Neural cell (in vitro differentiated cells): ENCODE data around the gene ARID3B. TPM values are rescaled to one million over a fixed set of nuclear protein-coding genes. Genes with fewer than 3 reads are reported as not detected.

Experiments used
- H2AFZ ChIP-seq: fragments of 200-600, 300-800 bp; sonication (generic), shearing (Covaris generic); 2 replicates; pipeline ENCODE4 v1.6.0; 2014; ENCODE audit warnings: low read depth, mild to moderate bottlenecking, antibody characterized with exemption, low read length, moderate library complexity
- H3F3A ChIP-seq: fragments of 200-600 bp; shearing (Covaris generic); 2 replicates; pipeline ENCODE4 v1.6.1; 2016; ENCODE audit warnings: mild to moderate bottlenecking, moderate library complexity, mixed read lengths, antibody characterized with exemption, low read length; ENCODE audit not compliant: insufficient read depth, poor library complexity, severe bottlenecking
- H3K27ac ChIP-seq: fragments of 200-600, 300-800 bp; sonication (generic), shearing (Covaris generic); 2 replicates; pipeline ENCODE4 v1.5.1; 2014; ENCODE audit warnings: mild to moderate bottlenecking, low read length, moderate library complexity
- H3K27me3 ChIP-seq: fragments of 300-800, 200-600 bp; sonication (generic), shearing (Covaris generic); 2 replicates; pipeline ENCODE4 v1.6.0; 2014; ENCODE audit warnings: mild to moderate bottlenecking, low read depth, low read length, moderate library complexity; ENCODE audit not compliant: insufficient read depth
- H3K36me3 ChIP-seq: fragments of 300-800, 200-600 bp; sonication (generic), shearing (Covaris generic); 2 replicates; pipeline ENCODE4 v1.5.1; 2014; ENCODE audit warnings: mild to moderate bottlenecking, antibody characterized with exemption, low read length, moderate library complexity; ENCODE audit not compliant: insufficient read depth
- H3K4me2 ChIP-seq: fragments of 300-800, 200-600 bp; sonication (generic), shearing (Covaris generic); 2 replicates; pipeline ENCODE4 v1.6.0; 2014; ENCODE audit warnings: mild to moderate bottlenecking, low read length
- H3K4me3 ChIP-seq: fragments of 300-800, 200-600 bp; sonication (generic), shearing (Covaris generic); 2 replicates; pipeline ENCODE4 v1.5.1; 2014; ENCODE audit warnings: mild to moderate bottlenecking, low read length, moderate library complexity
- H3K79me2 ChIP-seq: fragments of 200-600 bp; shearing (Covaris generic); replicated peaks from 2 replicates; pipeline ENCODE4 v1.6.0; 2014; ENCODE audit warnings: mild to moderate bottlenecking, low read length, moderate library complexity; ENCODE audit not compliant: insufficient read depth
- H3K9ac ChIP-seq: fragments of 300-800, 200-600 bp; sonication (generic), shearing (Covaris generic); 2 replicates; pipeline ENCODE4 v1.6.1; 2016; ENCODE audit warnings: mild to moderate bottlenecking, low read length, mixed read lengths
- H3K9me2 ChIP-seq: fragments of 200-600 bp; shearing (Covaris generic); 2 replicates; pipeline ENCODE4 v1.6.1; 2016; ENCODE audit warnings: mild to moderate bottlenecking, low read length, mixed read lengths; ENCODE audit not compliant: insufficient read depth
- H3K9me3 ChIP-seq: fragments of 200-600, 300-800 bp; sonication (generic), shearing (Covaris generic); 2 replicates; pipeline ENCODE4 v1.6.1; 2016; ENCODE audit warnings: mild to moderate bottlenecking, mixed run types, low read length, moderate library complexity, mixed read lengths
- H4K20me1 ChIP-seq: fragments of 200-600 bp; shearing (Covaris generic); 2 replicates; pipeline ENCODE4 v1.6.1; 2016; ENCODE audit warnings: mild to moderate bottlenecking, mixed run types; ENCODE audit not compliant: insufficient read depth
- EP300 ChIP-seq: fragments of 450-650 bp; conservative IDR thresholded peaks from 2 replicates; pipeline ENCODE4 v1.6.1; 2014; ENCODE audit warnings: antibody characterized with exemption, mild to moderate bottlenecking, moderate library complexity; ENCODE audit not compliant: poor library complexity, severe bottlenecking
- EZH2 ChIP-seq: fragments of 200-600, 300-800 bp; shearing (Covaris generic), sonication (generic); IDR thresholded peaks from 2 replicates; pipeline ENCODE4 v1.6.1; 2014; ENCODE audit warnings: antibody characterized with exemption, low read length, borderline replicate concordance, mild to moderate bottlenecking; ENCODE audit not compliant: insufficient read depth, poor library complexity, severe bottlenecking
- MXI1 ChIP-seq: fragments of 450-650 bp; conservative IDR thresholded peaks from 2 replicates; pipeline ENCODE4 v1.6.1; 2014; ENCODE audit warnings: antibody characterized with exemption, mild to moderate bottlenecking; ENCODE audit not compliant: poor library complexity, severe bottlenecking
- POLR2AphosphoS5 ChIP-seq: IDR thresholded peaks from 2 replicates; pipeline ENCODE4 v1.6.1; 2012
- RAD21 ChIP-seq: fragments of 450-650 bp; conservative IDR thresholded peaks from 2 replicates; pipeline ENCODE4 v1.6.1; 2014; ENCODE audit warnings: antibody characterized with exemption, mild to moderate bottlenecking, moderate library complexity
- SMC3 ChIP-seq: fragments of 450-650 bp; conservative IDR thresholded peaks from 2 replicates; pipeline ENCODE4 v1.6.1; 2014; ENCODE audit warnings: antibody characterized with exemption, mild to moderate bottlenecking, moderate library complexity; ENCODE audit not compliant: poor library complexity
- TAF1 ChIP-seq: IDR thresholded peaks from 2 replicates; pipeline ENCODE4 v1.6.1; 2012; ENCODE audit warnings: low read depth
- polyA plus RNA-seq: library from polyadenylated mRNA; depleted of rRNA; stranded (reverse); fragments of >200 nt; gene quantifications from 2 replicates; pipeline ENCODE4 v1.2.3, GENCODE V29; 2014
- TF ChIP-seq, protein P1 (sequence below): fragments of 450-650 bp; IDR thresholded peaks from 2 replicates; pipeline ENCODE4 v1.5.1; 2014; ENCODE audit warnings: antibody characterized with exemption, mild to moderate bottlenecking, moderate library complexity; ENCODE audit not compliant: poor library complexity, severe bottlenecking
- TF ChIP-seq, protein P2 (sequence below): IDR thresholded peaks from 2 replicates; pipeline ENCODE4 v1.6.1; 2012; ENCODE audit warnings: borderline replicate concordance

Gene ARID3B
- polyA plus RNA-seq, 1 donor from 2014 or later = 11.2 TPM

DNA sequence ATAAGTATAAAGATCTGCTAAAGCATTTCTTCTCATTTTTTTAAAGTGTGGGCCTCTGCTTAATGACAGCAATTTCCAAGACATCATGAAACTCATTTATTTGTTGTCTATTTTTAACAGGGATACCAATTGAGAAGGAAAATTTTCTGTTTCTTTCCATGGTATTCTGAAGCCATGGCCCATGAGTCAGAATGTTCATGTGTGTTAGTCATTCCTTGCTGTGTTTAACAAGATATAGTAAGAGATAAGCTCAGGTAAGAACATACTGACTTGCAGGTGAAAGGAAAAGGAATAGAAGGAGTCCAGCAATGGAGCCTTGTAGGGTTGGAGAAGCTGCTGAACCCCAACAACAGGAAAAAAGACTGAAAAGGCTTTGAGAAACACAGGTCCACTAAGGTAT lies 17.0 kb upstream of the ARID3B start:
- no peaks in the 10 kb centered on the region for H3K36me3 ChIP-seq
- no peaks in the 10 kb centered on the region for H3F3A ChIP-seq
- no peaks in the 10 kb centered on the region for H3K9me3 ChIP-seq
- no peak overlapping the region for H2AFZ ChIP-seq
- no peak overlapping the region for H3K4me3 ChIP-seq
- H4K20me1 ChIP-seq = no peaks in the 10 kb centered on the region
- H3K27ac ChIP-seq = no peak overlapping the region
- H3K4me2 ChIP-seq = no peak overlapping the region
- no peak for TF ChIP-seq POLR2AphosphoS5
- no peak for TF ChIP-seq MXI1
- TF ChIP-seq EZH2 = no peak
- TF ChIP-seq SMC3 = no peak
- TF ChIP-seq, protein P1, sequence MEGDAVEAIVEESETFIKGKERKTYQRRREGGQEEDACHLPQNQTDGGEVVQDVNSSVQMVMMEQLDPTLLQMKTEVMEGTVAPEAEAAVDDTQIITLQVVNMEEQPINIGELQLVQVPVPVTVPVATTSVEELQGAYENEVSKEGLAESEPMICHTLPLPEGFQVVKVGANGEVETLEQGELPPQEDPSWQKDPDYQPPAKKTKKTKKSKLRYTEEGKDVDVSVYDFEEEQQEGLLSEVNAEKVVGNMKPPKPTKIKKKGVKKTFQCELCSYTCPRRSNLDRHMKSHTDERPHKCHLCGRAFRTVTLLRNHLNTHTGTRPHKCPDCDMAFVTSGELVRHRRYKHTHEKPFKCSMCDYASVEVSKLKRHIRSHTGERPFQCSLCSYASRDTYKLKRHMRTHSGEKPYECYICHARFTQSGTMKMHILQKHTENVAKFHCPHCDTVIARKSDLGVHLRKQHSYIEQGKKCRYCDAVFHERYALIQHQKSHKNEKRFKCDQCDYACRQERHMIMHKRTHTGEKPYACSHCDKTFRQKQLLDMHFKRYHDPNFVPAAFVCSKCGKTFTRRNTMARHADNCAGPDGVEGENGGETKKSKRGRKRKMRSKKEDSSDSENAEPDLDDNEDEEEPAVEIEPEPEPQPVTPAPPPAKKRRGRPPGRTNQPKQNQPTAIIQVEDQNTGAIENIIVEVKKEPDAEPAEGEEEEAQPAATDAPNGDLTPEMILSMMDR = no peak
- no peak for TF ChIP-seq EP300
- no peak for TF ChIP-seq RAD21
- no peak for TF ChIP-seq TAF1
- TF ChIP-seq, protein P2, sequence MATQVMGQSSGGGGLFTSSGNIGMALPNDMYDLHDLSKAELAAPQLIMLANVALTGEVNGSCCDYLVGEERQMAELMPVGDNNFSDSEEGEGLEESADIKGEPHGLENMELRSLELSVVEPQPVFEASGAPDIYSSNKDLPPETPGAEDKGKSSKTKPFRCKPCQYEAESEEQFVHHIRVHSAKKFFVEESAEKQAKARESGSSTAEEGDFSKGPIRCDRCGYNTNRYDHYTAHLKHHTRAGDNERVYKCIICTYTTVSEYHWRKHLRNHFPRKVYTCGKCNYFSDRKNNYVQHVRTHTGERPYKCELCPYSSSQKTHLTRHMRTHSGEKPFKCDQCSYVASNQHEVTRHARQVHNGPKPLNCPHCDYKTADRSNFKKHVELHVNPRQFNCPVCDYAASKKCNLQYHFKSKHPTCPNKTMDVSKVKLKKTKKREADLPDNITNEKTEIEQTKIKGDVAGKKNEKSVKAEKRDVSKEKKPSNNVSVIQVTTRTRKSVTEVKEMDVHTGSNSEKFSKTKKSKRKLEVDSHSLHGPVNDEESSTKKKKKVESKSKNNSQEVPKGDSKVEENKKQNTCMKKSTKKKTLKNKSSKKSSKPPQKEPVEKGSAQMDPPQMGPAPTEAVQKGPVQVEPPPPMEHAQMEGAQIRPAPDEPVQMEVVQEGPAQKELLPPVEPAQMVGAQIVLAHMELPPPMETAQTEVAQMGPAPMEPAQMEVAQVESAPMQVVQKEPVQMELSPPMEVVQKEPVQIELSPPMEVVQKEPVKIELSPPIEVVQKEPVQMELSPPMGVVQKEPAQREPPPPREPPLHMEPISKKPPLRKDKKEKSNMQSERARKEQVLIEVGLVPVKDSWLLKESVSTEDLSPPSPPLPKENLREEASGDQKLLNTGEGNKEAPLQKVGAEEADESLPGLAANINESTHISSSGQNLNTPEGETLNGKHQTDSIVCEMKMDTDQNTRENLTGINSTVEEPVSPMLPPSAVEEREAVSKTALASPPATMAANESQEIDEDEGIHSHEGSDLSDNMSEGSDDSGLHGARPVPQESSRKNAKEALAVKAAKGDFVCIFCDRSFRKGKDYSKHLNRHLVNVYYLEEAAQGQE = no peak
- H3K27me3 ChIP-seq = no peaks in the 10 kb centered on the region
- H3K79me2 ChIP-seq = no peaks in the 10 kb centered on the region
- H3K9me2 ChIP-seq = no peaks in the 10 kb centered on the region
- H3K9ac ChIP-seq = no peak overlapping the region

DNA sequence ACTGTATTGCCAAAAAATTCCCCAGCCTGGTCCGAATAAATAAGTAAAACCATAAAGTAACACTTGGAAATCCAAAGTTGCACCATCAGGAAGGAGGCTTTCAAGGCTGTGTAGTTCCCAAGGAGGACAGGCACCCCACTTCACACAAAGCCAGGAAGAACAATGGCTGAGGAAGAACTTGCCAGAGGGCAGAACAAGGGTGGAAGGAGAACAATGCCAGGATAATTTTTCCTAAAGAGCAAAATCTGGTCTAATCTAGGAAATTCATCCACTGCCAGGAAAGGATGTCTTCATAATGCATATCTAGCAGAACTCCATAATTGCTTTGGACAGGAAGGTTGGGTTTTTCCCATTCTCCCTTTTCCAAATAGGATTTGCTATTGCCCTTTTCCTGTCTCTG lies 15.7 kb upstream of the ARID3B start:
- Histone ChIP-seq H3K27me3 (no peaks in the 10 kb centered on the region), H3K9me2 (no peaks in the 10 kb centered on the region), H3K36me3 (no peaks in the 10 kb centered on the region), H3K4me3 (no peak overlapping the region), H3K9me3 (no peaks in the 10 kb centered on the region), H3K9ac (no peak overlapping the region), H3K4me2 (no peak overlapping the region), H3K79me2 (no peaks in the 10 kb centered on the region), H2AFZ (no peak overlapping the region), H3K27ac (no peak overlapping the region), H4K20me1 (no peaks in the 10 kb centered on the region), H3F3A (no peaks in the 10 kb centered on the region)
- TF ChIP-seq, protein P2 = no peak
- TF ChIP-seq SMC3 (no peak), MXI1 (no peak), POLR2AphosphoS5 (no peak), EZH2 (no peak), EP300 (no peak), TAF1 (no peak), RAD21 (no peak)
- TF ChIP-seq, protein P1 = no peak
